GM12873 (cell line): ENCODE data around the gene NACC2.

Experiments
- CTCF ChIP-seq: IDR thresholded peaks from 2 replicates; pipeline ENCODE4 v1.5.1; 2012; ENCODE audit warnings: low read depth, mild to moderate bottlenecking, moderate library complexity, low read length, control low read depth; ENCODE audit not compliant: insufficient read depth; ENCODE audit errors: missing control alignments

NACC2 gene

GRCh38 chr9:136058801-136059302, 36.2 kb downstream of the NACC2 start:
- no peak for TF ChIP-seq CTCF

GRCh38 chr9:136058084-136058483, 37.0 kb downstream of the NACC2 start:
- no peak for TF ChIP-seq CTCF

GRCh38 chr9:136057236-136058081, 37.6 kb downstream of the NACC2 start:
- no peak for TF ChIP-seq CTCF

- no peak for TF ChIP-seq CTCF
Observed at GRCh38 chr9:136056546-136057235, 38.4 kb downstream of the NACC2 start.

- no peak for TF ChIP-seq CTCF
Observed at GRCh38 chr9:136055715-136056545, 39.2 kb downstream of the NACC2 start.

- no peak for TF ChIP-seq CTCF
Observed at GRCh38 chr9:136054798-136055714, 40.0 kb downstream of the NACC2 start.
